ENCODE results near the gene PRKAR2B.

PRKAR2B gene

GRCh38 chr7:107044347-107045194 is at the start of gene PRKAR2B:
TSS of gene PRKAR2B (plus strand) at chr7:107044705. CDS start at chr7:107044908, 203 bp downstream.
- peak; percentile 16 to 47 (median 29) for DNase-seq (ENCODE audit: low read depth in 2 of 3, low spot score in 1 of 3)

GRCh38 chr7:106994833-106995232 is 49.7 kb upstream of the PRKAR2B start:
- DNase-seq (ENCODE audit: low read depth in 2 of 3, low spot score in 1 of 3): no peak

- no peak for DNase-seq (ENCODE audit: low read depth in 2 of 3, low spot score in 1 of 3)
Observed at GRCh38 chr7:106997487-106998271, 46.8 kb upstream of the PRKAR2B start.

- DNase-seq (ENCODE audit: low read depth in 2 of 3, low spot score in 1 of 3): no peak
Observed at GRCh38 chr7:106999023-106999422, 45.5 kb upstream of the PRKAR2B start.

GRCh38 chr7:107001490-107001889 is 43.0 kb upstream of the PRKAR2B start:
- no peak for DNase-seq (ENCODE audit: low read depth in 2 of 3, low spot score in 1 of 3)

DNA sequence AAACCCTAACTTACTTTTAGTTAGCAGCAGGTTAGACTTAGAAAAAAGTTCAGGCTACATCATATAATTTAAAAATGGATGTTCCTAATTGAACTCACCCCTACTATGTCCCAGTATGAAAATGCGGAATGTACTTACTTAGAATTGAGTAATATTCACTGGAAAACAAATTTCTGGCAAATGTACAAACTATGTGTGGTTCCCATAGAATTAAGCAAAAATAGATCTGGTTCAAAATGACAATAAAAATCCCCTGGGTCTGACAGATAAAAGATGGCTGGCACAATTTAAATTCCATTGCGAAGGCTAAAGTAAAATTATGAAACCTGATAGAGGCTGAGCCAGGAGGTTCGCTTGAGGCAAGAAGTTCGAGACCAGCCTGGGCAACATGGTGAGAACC is 42.4 kb upstream of the PRKAR2B start:
- DNase-seq (ENCODE audit: low read depth in 2 of 3, low spot score in 1 of 3): no peak

DNA sequence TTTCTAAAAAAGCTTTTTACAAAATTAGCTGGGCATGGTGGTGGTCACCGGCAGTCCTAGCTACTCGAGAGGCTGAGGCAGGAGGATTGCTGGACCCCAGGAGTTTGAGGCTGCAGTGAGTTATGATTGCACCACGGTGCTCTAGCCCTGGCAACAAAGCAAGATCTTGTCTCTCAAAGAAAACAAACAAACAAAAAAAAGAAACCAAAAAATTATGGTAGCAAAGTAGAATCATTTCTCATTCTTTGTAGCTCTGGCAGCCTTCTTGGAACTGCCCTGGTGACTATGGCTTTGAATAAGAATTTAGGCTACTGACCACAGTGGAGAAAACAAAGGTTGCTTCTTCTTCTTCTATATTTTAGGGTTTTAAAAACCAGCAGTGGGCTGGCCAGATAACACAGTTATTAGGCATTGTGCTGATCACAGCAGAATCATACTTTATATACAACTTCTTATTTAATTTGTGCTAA is 41.9 kb upstream of the PRKAR2B start:
- DNase-seq (ENCODE audit: low read depth in 2 of 3, low spot score in 1 of 3): no peak

DNA sequence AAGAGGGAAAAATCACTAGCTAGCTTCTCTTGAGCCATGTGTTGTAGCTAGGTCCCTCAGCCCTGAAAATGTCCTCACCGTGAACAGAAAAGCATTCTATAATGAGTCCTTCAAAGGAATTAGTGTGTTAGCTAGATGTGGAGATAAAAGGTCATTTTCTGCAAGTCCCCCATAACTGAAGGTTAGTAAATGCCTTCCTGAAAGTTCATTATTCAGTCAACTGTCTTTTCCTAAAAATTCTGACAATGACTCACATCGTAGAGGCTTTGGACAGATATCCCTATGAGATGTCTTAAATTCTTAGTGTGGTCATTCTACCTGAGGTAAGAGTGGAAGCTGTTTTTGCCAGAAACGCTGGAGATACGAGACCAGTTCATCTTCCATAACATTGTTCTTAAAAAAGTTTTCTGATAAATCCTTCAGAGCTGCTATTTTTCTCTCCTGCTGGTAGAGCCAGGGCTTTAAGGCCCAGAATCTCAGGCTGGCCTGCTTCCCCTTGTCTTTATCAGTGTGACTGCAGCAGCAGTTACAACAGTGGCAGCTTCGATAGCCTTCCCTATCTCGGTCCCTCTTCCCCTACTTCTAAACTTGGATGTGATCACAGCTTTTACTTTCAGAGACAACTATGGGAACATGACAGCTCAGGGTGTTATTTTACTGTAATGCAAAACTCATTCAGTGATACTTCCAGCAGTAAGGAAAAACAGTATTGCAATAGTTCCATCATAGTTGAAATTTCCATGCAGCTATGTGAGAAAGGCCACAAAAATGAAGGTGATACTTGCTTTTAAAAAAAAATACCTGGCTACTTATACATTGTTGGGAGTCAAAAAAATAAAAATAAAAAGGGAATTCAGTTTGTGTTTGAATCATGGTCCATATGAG is 37.3 kb upstream of the PRKAR2B start:
- no peak for DNase-seq (ENCODE audit: low read depth in 2 of 3, low spot score in 1 of 3)

DNA sequence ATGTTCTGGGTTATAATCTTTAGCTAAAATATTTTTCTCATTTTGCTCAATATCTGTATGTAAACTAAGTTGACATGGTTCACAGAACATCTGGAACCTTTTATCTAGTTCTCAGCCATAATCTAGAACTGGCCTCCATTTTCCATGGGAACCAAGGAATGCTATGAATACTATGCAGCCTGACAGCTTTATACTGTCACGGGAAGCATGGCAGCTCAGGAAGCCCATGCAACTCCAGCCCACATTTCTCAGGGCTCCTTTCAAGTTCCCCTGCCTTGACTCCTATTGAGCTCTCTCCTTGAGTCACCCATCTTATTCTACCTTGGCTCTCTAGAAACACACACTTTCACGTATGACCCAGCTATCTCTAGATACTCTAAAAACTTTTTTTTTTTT is 36.6 kb upstream of the PRKAR2B start:
- no peak for DNase-seq (ENCODE audit: low read depth in 2 of 3, low spot score in 1 of 3)

- no peak for DNase-seq (ENCODE audit: low read depth in 2 of 3, low spot score in 1 of 3)
Observed at GRCh38 chr7:107009846-107010203, 34.7 kb upstream of the PRKAR2B start.

DNA sequence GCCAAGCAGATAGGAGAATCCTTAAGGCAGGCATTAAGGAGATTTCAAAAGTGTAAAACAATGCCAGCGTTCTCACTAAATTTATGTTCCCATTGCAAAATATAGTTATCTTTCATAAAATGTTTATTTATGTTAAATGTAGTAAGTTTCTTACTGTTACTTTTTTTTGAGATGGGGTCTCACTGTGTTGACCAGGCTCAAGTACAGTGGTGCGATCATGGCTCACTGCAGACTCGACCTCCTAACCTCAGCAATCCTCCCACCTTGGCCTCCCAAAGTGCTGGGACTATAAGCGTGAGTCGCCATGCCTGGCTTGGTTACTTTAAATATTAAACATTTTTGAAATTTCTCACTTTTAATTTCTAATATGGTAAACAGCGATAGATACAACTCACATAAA is 31.8 kb upstream of the PRKAR2B start:
- DNase-seq (ENCODE audit: low read depth in 2 of 3, low spot score in 1 of 3): no peak

- DNase-seq (ENCODE audit: low read depth in 2 of 3, low spot score in 1 of 3): no peak
Observed at GRCh38 chr7:107014387-107015023, 30.0 kb upstream of the PRKAR2B start.

DNA sequence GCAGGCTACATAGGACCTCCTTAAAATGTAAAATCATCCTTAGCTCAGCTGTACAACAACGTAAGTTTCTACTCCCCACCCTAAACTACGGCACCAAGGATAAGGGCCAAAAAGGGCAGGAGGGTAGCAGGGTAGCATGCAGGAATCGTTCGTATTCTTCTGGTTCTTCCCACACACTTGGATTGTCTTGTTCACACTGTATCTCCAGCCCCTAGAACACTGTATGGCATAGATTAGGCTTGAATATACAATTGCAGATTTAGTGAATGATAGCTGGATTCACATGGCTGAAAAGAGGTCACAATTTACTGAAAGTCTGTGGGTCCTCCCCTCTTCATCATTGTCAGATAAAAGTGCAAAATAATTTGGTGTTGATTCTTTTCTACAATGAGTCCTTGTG is 28.2 kb upstream of the PRKAR2B start:
- DNase-seq (ENCODE audit: low read depth in 2 of 3, low spot score in 1 of 3): no peak

- DNase-seq (ENCODE audit: low read depth in 2 of 3, low spot score in 1 of 3): no peak
Observed at GRCh38 chr7:107017965-107018719, 26.4 kb upstream of the PRKAR2B start.

DNA sequence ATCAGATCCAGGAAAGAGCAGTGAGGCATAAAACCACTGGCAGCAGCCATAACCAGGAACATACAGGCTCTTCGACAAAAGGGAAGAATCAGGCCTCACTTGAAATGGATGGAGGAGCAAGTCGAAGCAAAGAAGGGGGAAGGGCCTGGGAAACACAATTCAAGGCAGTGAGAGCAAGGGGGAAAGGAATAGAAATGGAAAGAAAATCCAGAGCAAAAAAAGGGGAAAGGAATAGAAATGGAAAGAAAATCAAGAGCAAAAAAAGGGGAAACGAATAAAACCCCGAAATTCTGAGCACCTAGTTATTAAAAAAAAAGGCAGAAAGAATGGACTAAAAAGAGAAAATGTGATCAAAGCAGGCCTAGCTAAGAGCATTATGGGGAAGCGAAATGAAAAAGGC is 24.1 kb upstream of the PRKAR2B start:
- DNase-seq (ENCODE audit: low read depth in 2 of 3, low spot score in 1 of 3): no peak

- no peak for DNase-seq (ENCODE audit: low read depth in 2 of 3, low spot score in 1 of 3)
Observed at GRCh38 chr7:107021600-107021999, 22.9 kb upstream of the PRKAR2B start.

- DNase-seq (ENCODE audit: low read depth in 2 of 3, low spot score in 1 of 3): no peak
Observed at GRCh38 chr7:107023522-107024151, 20.9 kb upstream of the PRKAR2B start.

DNA sequence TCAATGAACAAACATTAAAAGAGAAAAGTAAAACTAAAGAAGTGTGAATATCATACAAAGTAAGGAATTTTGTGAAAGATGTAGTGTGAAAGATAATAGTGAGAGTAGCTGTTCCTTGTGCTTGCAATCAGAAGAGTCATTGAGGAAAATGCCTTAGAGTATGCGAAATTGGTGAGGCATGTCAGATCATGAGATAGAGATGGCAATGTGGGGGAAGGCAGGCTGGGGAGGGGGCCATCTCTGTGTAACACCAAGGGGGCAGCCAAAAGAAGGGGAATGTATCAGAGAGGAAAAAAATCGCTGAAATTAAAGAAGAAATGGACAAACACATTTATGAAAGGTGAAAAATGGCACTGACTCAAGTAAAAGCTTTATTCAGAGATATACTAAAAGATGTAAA is 19.6 kb upstream of the PRKAR2B start:
- DNase-seq (ENCODE audit: low read depth in 2 of 3, low spot score in 1 of 3): no peak

- DNase-seq (ENCODE audit: low read depth in 2 of 3, low spot score in 1 of 3): no peak
Observed at GRCh38 chr7:107025449-107026103, 18.9 kb upstream of the PRKAR2B start.

Measured in stimulated activated CD4-positive, alpha-beta T cell treated with anti-CD3 and anti-CD28 coated beads, Interleukin-12 subunit alpha, Interleukin-12 subunit beta, amount 100 ng/mL, for 48 hours (primary cell).